Epithelial cell of esophagus (primary cell): ENCODE measurements around the gene TUBB.
A peak's percentile ranks its signal among the peaks of the same experiment; 100 is the strongest.

Source experiments
- DNase-seq: peaks from one replicate; pipeline ENCODE4 v3.0.0; 2010; ENCODE audit warnings: low read depth
- H3K4me3 ChIP-seq: 2 replicates; pipeline ENCODE4 v1.5.1; 2011; ENCODE audit warnings: mild to moderate bottlenecking, low read length, control low read depth
- CTCF ChIP-seq: IDR thresholded peaks from 2 replicates; pipeline ENCODE4 v1.5.1; 2011; ENCODE audit warnings: low read depth, mild to moderate bottlenecking, low read length, control low read depth, inconsistent platforms; ENCODE audit not compliant: insufficient read depth; ENCODE audit errors: missing control alignments

TUBB gene

GRCh38 chr6:30767158-30767943, 47.2 kb downstream of the TUBB start:
- no peak for TF ChIP-seq CTCF
- no peak for DNase-seq
- H3K4me3 ChIP-seq, result no peak overlapping the region

- no peak for DNase-seq
- TF ChIP-seq CTCF, result no peak
- H3K4me3 ChIP-seq, result no peak overlapping the region
Observed at GRCh38 chr6:30767944-30768301, 47.8 kb downstream of the TUBB start.

GRCh38 chr6:30768634-30769087, 48.5 kb downstream of the TUBB start:
- no peak for TF ChIP-seq CTCF
- no peak for DNase-seq
- no peak overlapping the region for H3K4me3 ChIP-seq

- DNase-seq, result peak; percentile 97
- TF ChIP-seq CTCF, result no peak
- no peak overlapping the region for H3K4me3 ChIP-seq
Observed at GRCh38 chr6:30769088-30769852, 49.1 kb downstream of the TUBB start.

GRCh38 chr6:30769853-30770524, 49.8 kb downstream of the TUBB start:
- no peak for TF ChIP-seq CTCF
- H3K4me3 ChIP-seq, result no peak overlapping the region
- DNase-seq, result peak; percentile 38

GRCh38 chr6:30770592-30770991, 50.4 kb downstream of the TUBB start:
- no peak overlapping the region for H3K4me3 ChIP-seq
- TF ChIP-seq CTCF, result no peak
- no peak for DNase-seq
